HEK293 (cell line): Measurements from ENCODE around the gene TAOK3.
"Not testable (repeated sequence)": the region's sequence is repeated elsewhere in the genome, so short reads cannot be mapped to it uniquely, and the experiment has no call there.

Experiments
- CTCF ChIP-seq: fragments of 450-650 bp; formaldehyde crosslinking; IDR thresholded peaks from 2 replicates; pipeline ENCODE4 v1.5.1; 2016; ENCODE audit warnings: missing biosample characterization, missing genetic modification characterization
- HOXA7 ChIP-seq: sonication (generic); formaldehyde crosslinking; IDR thresholded peaks from 2 replicates; pipeline ENCODE4 v1.8.1; 2022; ENCODE audit warnings: missing genetic modification reagents, borderline replicate concordance
- HOXC10 ChIP-seq: sonication (generic); formaldehyde crosslinking; IDR thresholded peaks from 2 replicates; pipeline ENCODE4 v1.8.1; 2023; ENCODE audit warnings: mild to moderate bottlenecking, missing genetic modification reagents
- YY1 ChIP-seq: fragments of 450-650 bp; formaldehyde crosslinking; IDR thresholded peaks from 2 replicates; pipeline ENCODE4 v1.5.1; 2018; ENCODE audit warnings: missing biosample characterization, missing genetic modification characterization
- ZBTB1 ChIP-seq: fragments of 450-650 bp; formaldehyde crosslinking; IDR thresholded peaks from 2 replicates; pipeline ENCODE4 v1.5.1; 2016; ENCODE audit warnings: missing biosample characterization, missing genetic modification characterization
- ZBTB20 ChIP-seq: fragments of 450-650 bp; formaldehyde crosslinking; IDR thresholded peaks from 2 replicates; pipeline ENCODE4 v1.5.1; 2016; ENCODE audit warnings: missing biosample characterization, missing genetic modification characterization
- ZBTB7A ChIP-seq: fragments of 450-650 bp; formaldehyde crosslinking; IDR thresholded peaks from 2 replicates; pipeline ENCODE4 v1.5.1; 2016; ENCODE audit warnings: low read depth, missing biosample characterization, missing genetic modification characterization
- ZNF114 ChIP-seq: fragments of 450-650 bp; formaldehyde crosslinking; IDR thresholded peaks from 2 replicates; pipeline ENCODE4 v1.5.0; 2017; ENCODE audit warnings: missing biosample characterization, missing genetic modification characterization
- ZNF174 ChIP-seq: fragments of 450-650 bp; formaldehyde crosslinking; IDR thresholded peaks from 2 replicates; pipeline ENCODE4 v1.5.0; 2017; ENCODE audit warnings: missing biosample characterization, mild to moderate bottlenecking, missing genetic modification characterization
- ZNF239 ChIP-seq: fragments of 450-650 bp; formaldehyde crosslinking; IDR thresholded peaks from 2 replicates; pipeline ENCODE4 v1.5.1; 2016; ENCODE audit warnings: missing biosample characterization, missing genetic modification characterization
- ZNF280D ChIP-seq: fragments of 450-650 bp; formaldehyde crosslinking; IDR thresholded peaks from 2 replicates; pipeline ENCODE4 v1.5.1; 2016; ENCODE audit warnings: missing biosample characterization, missing genetic modification characterization
- ZNF530 ChIP-seq: fragments of 450-650 bp; formaldehyde crosslinking; IDR thresholded peaks from 2 replicates; pipeline ENCODE4 v1.5.1; 2016; ENCODE audit warnings: low read depth, missing biosample characterization, missing genetic modification characterization
- TF ChIP-seq, protein P1 (sequence below): fragments of 450-650 bp; formaldehyde crosslinking; IDR thresholded peaks from 2 replicates; pipeline ENCODE4 v1.5.1; 2016; ENCODE audit warnings: missing biosample characterization, missing genetic modification characterization

GRCh38 chr12:118408241-118408640 lies 35.5 kb upstream of the TAOK3 start:
- TF ChIP-seq ZBTB7A (tag by site-specific recombination); ZBTB20 (tag by site-specific recombination); ZNF239; YY1 (tag by site-specific recombination); HOXA7 (CRISPR knock-in tag); ZNF114; CTCF (tag by site-specific recombination); ZNF280D (tag by site-specific recombination); ZBTB1; HOXC10; ZNF174 (tag by site-specific recombination); ZNF530: not testable (repeated sequence)
- TF ChIP-seq, protein P1, sequence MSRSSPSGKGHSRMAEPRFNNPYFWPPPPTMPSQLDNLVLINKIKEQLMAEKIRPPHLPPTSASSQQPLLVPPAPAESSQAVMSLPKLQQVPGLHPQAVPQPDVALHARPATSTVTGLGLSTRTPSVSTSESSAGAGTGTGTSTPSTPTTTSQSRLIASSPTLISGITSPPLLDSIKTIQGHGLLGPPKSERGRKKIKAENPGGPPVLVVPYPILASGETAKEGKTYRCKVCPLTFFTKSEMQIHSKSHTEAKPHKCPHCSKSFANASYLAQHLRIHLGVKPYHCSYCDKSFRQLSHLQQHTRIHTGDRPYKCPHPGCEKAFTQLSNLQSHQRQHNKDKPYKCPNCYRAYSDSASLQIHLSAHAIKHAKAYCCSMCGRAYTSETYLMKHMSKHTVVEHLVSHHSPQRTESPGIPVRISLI (tag by site-specific recombination): not testable (repeated sequence)
